Endothelial cell of umbilical vein (primary cell): ENCODE results near the gene CRB1. TPM values are rescaled to one million over a fixed set of nuclear protein-coding genes. Genes with fewer than 3 reads are reported as not detected.

Source experiments
- BruUV-seq: library from RNA; stranded (reverse); fragments of 400-500 nt; replicated peaks from 2 replicates; lab custom pipeline; 2021; lab: Mats Ljungman, UMichigan
- CTCF ChIA-PET: fragments of 300-600, 350-600 bp; sonication (Branson Sonifier 250); formaldehyde crosslinking; loops from one replicate; lab custom pipeline; 2021; ENCODE audit warnings: antibody characterized with exemption, inconsistent platforms; lab: Charles Lee
- POLR2A ChIA-PET: fragments of 300-600, 350-600 bp; sonication (Branson Sonifier 250); formaldehyde crosslinking; loops from one replicate; lab custom pipeline; 2021; ENCODE audit warnings: antibody characterized with exemption, inconsistent platforms; lab: Charles Lee
- DNase-seq: peaks from one replicate; pipeline ENCODE4 v3.0.0-alpha.2; 2011; ENCODE audit warnings: low read depth, low spot score
- FAIRE-seq: peaks from 2 replicates; lab custom pipeline; 2011; peaks lifted over from hg19 to GRCh38; lab: Jason Lieb, UNC
- H2AFZ ChIP-seq: 2 replicates; pipeline ENCODE4 v1.6.0; 2012; ENCODE audit warnings: low read depth, low read length, control low read depth, inconsistent platforms
- H3K27ac ChIP-seq: 2 replicates; pipeline ENCODE4 v1.5.1; 2011; ENCODE audit warnings: low read depth, mild to moderate bottlenecking, control low read depth, low read length, moderate library complexity; ENCODE audit not compliant: insufficient read depth
- H3K27me3 ChIP-seq, 2 experiments: 2 replicates each; pipeline versions ENCODE4 v1.6.0 to v1.6.1; 2011; ENCODE audit warnings: low read length in 2 of 2, mixed read lengths in 1 of 2; ENCODE audit not compliant: control insufficient read depth in 2 of 2, insufficient read depth in 2 of 2
- H3K36me3 ChIP-seq, 2 experiments: 2 replicates in 1 of 2; 3 replicates in 1 of 2; pipeline ENCODE4 v1.5.1; 2011; ENCODE audit warnings: low read length in 2 of 2, mild to moderate bottlenecking in 1 of 2, moderate library complexity in 1 of 2; ENCODE audit not compliant: control insufficient read depth in 2 of 2, insufficient read depth in 2 of 2; ENCODE audit errors: extremely low read depth in 1 of 2
- H3K4me1 ChIP-seq: 3 replicates; pipeline ENCODE4 v1.5.1; 2011; ENCODE audit warnings: mild to moderate bottlenecking, low read length; ENCODE audit not compliant: control insufficient read depth, insufficient read depth; ENCODE audit errors: extremely low read depth
- H3K4me2 ChIP-seq: 2 replicates; pipeline ENCODE4 v1.6.1; 2011; ENCODE audit warnings: low read length, control low read depth, mixed read lengths; ENCODE audit not compliant: insufficient read depth
- H3K4me3 ChIP-seq, 3 experiments: fragments of 200-600 bp in 1 of 3; sonication (generic), shearing (Covaris generic) in 1 of 3; replicated peaks in 1 of 3; 2 replicates each; pipeline ENCODE4 v1.5.1; 2011 to 2016; ENCODE audit warnings: control low read depth in 3 of 3, low read length in 3 of 3, mild to moderate bottlenecking in 2 of 3, inconsistent platforms in 1 of 3, low read depth in 1 of 3, moderate library complexity in 1 of 3; ENCODE audit not compliant: insufficient read depth in 1 of 3
- H3K79me2 ChIP-seq: 2 replicates; pipeline ENCODE4 v1.6.0; 2012; ENCODE audit warnings: low read length, inconsistent platforms; ENCODE audit not compliant: control insufficient read depth, insufficient read depth
- H3K9ac ChIP-seq: replicated peaks from 2 replicates; pipeline ENCODE3; 2011; ENCODE audit warnings: low read length, control low read depth; ENCODE audit not compliant: insufficient read depth; ENCODE audit errors: extremely low read depth
- H3K9me1 ChIP-seq: replicated peaks from 3 replicates; pipeline ENCODE4 v1.6.0; 2011; ENCODE audit warnings: mild to moderate bottlenecking, low read length; ENCODE audit not compliant: control insufficient read depth, insufficient read depth; ENCODE audit errors: extremely low read depth
- H3K9me3 ChIP-seq: replicated peaks from 2 replicates; pipeline ENCODE4 v1.5.1; 2012; ENCODE audit warnings: low read length, inconsistent platforms; ENCODE audit not compliant: control insufficient read depth, insufficient read depth
- H4K20me1 ChIP-seq: replicated peaks from 2 replicates; pipeline ENCODE3; 2011; ENCODE audit warnings: mild to moderate bottlenecking, low read length; ENCODE audit not compliant: control insufficient read depth, insufficient read depth; ENCODE audit errors: extremely low read depth
- EZH2 ChIP-seq: IDR thresholded peaks from 2 replicates; pipeline ENCODE4 v1.6.1; 2012; ENCODE audit warnings: borderline replicate concordance, low read depth, mild to moderate bottlenecking, moderate library complexity, low read length, inconsistent platforms; ENCODE audit not compliant: severe bottlenecking
- FOS ChIP-seq: IDR thresholded peaks from 2 replicates; pipeline ENCODE4 v1.6.1; 2011; ENCODE audit warnings: mild to moderate bottlenecking, low read length, moderate library complexity, borderline replicate concordance; ENCODE audit not compliant: insufficient read depth
- GATA2 ChIP-seq: IDR thresholded peaks from 2 replicates; pipeline ENCODE4 v1.7.0; 2011; ENCODE audit warnings: low read depth, mild to moderate bottlenecking, moderate library complexity, mixed read lengths, low read length; ENCODE audit not compliant: insufficient read length, insufficient read depth
- JUN ChIP-seq: IDR thresholded peaks from 2 replicates; pipeline ENCODE4 v1.6.1; 2011; ENCODE audit warnings: borderline replicate concordance, low read depth; ENCODE audit not compliant: insufficient read length, insufficient read depth
- MYC ChIP-seq: IDR thresholded peaks from one replicate; pipeline ENCODE4 v1.6.1; 2011; ENCODE audit warnings: mild to moderate bottlenecking, low read depth, low read length
- POLR2A ChIP-seq: IDR thresholded peaks from 2 replicates; pipeline ENCODE4 v1.6.1; 2012; ENCODE audit warnings: low read depth, mild to moderate bottlenecking, control low read depth, low read length
- POLR2AphosphoS5 ChIP-seq: IDR thresholded peaks from 2 replicates; pipeline ENCODE4 v1.6.1; 2012; ENCODE audit warnings: low read depth, mild to moderate bottlenecking, control low read depth, low read length, moderate library complexity; ENCODE audit not compliant: insufficient read depth
- dilution Hi-C: fragments of 300-500 bp; cut with MboI; formaldehyde crosslinking; loops from one replicate; pipeline ENCODE4 v1.15.0; 2019; ENCODE audit warnings: low sequenced_read_pairs; ENCODE audit not compliant: extremely low pct_ligation_motif_present
- intact Hi-C: fragments of 100-400 bp; cut with micrococcal nuclease; formaldehyde crosslinking; loops from one replicate; pipeline ENCODE4 v1.10.0; 2022
- polyA plus RNA-seq, 4 experiments: library from polyadenylated mRNA; depleted of rRNA in 3 of 4; stranded (reverse) in 3 of 4; unstranded in 1 of 4; fragments of >200 nt; gene quantifications; 2 replicates each; pipeline versions ENCODE4 v1.2.1 to v1.2.3, GENCODE V29; 2011 to 2012; ENCODE audit warnings: missing spikeins in 1 of 4
- total RNA-seq: library from RNA; stranded (reverse); gene quantifications from 2 replicates; pipeline ENCODE4 v1.2.3, GENCODE V29; 2021
- TF ChIP-seq, protein P1 (sequence below), 2 donors: IDR thresholded peaks; 1 replicate in 1 of 2; 2 replicates in 1 of 2; pipeline ENCODE4 v1.5.1; 2011; ENCODE audit warnings: low read length in 2 of 2, mild to moderate bottlenecking in 2 of 2, moderate library complexity in 2 of 2, control low read depth in 1 of 2, inconsistent platforms in 1 of 2, low read depth in 1 of 2; ENCODE audit not compliant: insufficient read depth in 1 of 2; ENCODE audit errors: extremely low read depth in 1 of 2
- TF ChIP-seq, protein P2 (sequence below): IDR thresholded peaks from 2 replicates; pipeline ENCODE4 v1.6.1; 2011; ENCODE audit not compliant: insufficient read depth, insufficient read length

The CRB1 gene
- total and polyA plus RNA-seq, 2 donors (not counting 3 experiments of a cell fraction or from before 2014, with no cell fraction given): not detected

- dilution Hi-C loops: no loop called here
- TF ChIP-seq GATA2: no peak
- TF ChIP-seq FOS: no peak
- no peak for TF ChIP-seq MYC
- TF ChIP-seq, protein P1, sequence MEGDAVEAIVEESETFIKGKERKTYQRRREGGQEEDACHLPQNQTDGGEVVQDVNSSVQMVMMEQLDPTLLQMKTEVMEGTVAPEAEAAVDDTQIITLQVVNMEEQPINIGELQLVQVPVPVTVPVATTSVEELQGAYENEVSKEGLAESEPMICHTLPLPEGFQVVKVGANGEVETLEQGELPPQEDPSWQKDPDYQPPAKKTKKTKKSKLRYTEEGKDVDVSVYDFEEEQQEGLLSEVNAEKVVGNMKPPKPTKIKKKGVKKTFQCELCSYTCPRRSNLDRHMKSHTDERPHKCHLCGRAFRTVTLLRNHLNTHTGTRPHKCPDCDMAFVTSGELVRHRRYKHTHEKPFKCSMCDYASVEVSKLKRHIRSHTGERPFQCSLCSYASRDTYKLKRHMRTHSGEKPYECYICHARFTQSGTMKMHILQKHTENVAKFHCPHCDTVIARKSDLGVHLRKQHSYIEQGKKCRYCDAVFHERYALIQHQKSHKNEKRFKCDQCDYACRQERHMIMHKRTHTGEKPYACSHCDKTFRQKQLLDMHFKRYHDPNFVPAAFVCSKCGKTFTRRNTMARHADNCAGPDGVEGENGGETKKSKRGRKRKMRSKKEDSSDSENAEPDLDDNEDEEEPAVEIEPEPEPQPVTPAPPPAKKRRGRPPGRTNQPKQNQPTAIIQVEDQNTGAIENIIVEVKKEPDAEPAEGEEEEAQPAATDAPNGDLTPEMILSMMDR (IDR thresholded peaks at IDR 0.05; ENCODE audit: extremely low read depth in 1 of 2, insufficient read depth in 1 of 2, low read depth in 1 of 2, low read length in 2 of 2): no peak
- TF ChIP-seq, protein P2, sequence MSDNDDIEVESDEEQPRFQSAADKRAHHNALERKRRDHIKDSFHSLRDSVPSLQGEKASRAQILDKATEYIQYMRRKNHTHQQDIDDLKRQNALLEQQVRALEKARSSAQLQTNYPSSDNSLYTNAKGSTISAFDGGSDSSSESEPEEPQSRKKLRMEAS: no peak
- TF ChIP-seq POLR2A: no peak
- TF ChIP-seq POLR2AphosphoS5: no peak
- no peak for TF ChIP-seq JUN
- TF ChIP-seq EZH2: no peak
- H3K27me3 ChIP-seq: no peaks in the 10 kb centered on the region
- no peaks in the 10 kb centered on the region for H4K20me1 ChIP-seq
- no TSS peak for BruUV-seq
- H3K36me3 ChIP-seq: no peaks in the 10 kb centered on the region
- H2AFZ ChIP-seq: no peak overlapping the region
- no peak overlapping the region for H3K4me2 ChIP-seq
- no peaks in the 10 kb centered on the region for H3K79me2 ChIP-seq
- no peak overlapping the region for H3K9ac ChIP-seq
- no peak overlapping the region for H3K4me3 ChIP-seq
- H3K27ac ChIP-seq: no peak overlapping the region
- intact Hi-C loops: no loop called here
- ChIA-PET CTCF (no interaction called here), POLR2A (no interaction called here)
- FAIRE-seq: no peak
- H3K4me1 ChIP-seq: no peaks in the 10 kb centered on the region
- no peaks in the 10 kb centered on the region for H3K9me3 ChIP-seq
- no peaks in the 10 kb centered on the region for H3K9me1 ChIP-seq
- DNase-seq: no peak
Measured at GRCh38 chr1:197453376-197454058, 185.5 kb downstream of the CRB1 start.
